GM06990 (cell line): Measurements from ENCODE around the gene SLC23A2.
A peak's percentile ranks its signal among the peaks of the same experiment; 100 is the strongest.
"Not testable (repeated sequence)": the region's sequence is repeated elsewhere in the genome, so short reads cannot be mapped to it uniquely, and the experiment has no call there.

ENCODE experiments used
- DNase-seq: peaks from one replicate; pipeline ENCODE4 v3.0.0-alpha.2; 2011; ENCODE audit not compliant: insufficient read length; ENCODE audit errors: extremely low read depth
- H3K27me3 ChIP-seq: replicated peaks from 2 replicates; pipeline ENCODE4 v1.6.0; 2011; ENCODE audit warnings: low read length; ENCODE audit not compliant: control insufficient read depth, insufficient read depth
- H3K36me3 ChIP-seq: 2 replicates; pipeline ENCODE4 v1.5.1; 2011; ENCODE audit warnings: low read length; ENCODE audit not compliant: control insufficient read depth, insufficient read depth
- H3K4me3 ChIP-seq: replicated peaks from 2 replicates; pipeline ENCODE4 v1.5.1; 2011; ENCODE audit warnings: low read depth, mild to moderate bottlenecking, control low read depth, low read length
- CTCF ChIP-seq: IDR thresholded peaks from 2 replicates; pipeline ENCODE4 v1.5.1; 2011; ENCODE audit warnings: low read length, control low read depth, mild to moderate bottlenecking, inconsistent platforms; ENCODE audit not compliant: insufficient read depth, poor library complexity, severe bottlenecking

The SLC23A2 gene

GRCh38 chr20:4978050-4978918, 23.0 kb downstream of the SLC23A2 start:
- Histone ChIP-seq H3K27me3 (no peaks in the 10 kb centered on the region), H3K4me3 (no peak overlapping the region), H3K36me3 (no peaks in the 10 kb centered on the region)
- TF ChIP-seq CTCF, result no peak
- DNase-seq, result no peak

GRCh38 chr20:4976014-4976413, 25.3 kb downstream of the SLC23A2 start:
- H3K36me3 ChIP-seq, DNase-seq: not testable (repeated sequence)

GRCh38 chr20:4973330-4974097, 27.8 kb downstream of the SLC23A2 start:
- Histone ChIP-seq H3K36me3 (no peaks in the 10 kb centered on the region), H3K4me3 (peak overlapping the region; percentile 53), H3K27me3 (no peaks in the 10 kb centered on the region)
- TF ChIP-seq CTCF, result no peak
- peak; percentile 80 for DNase-seq

More at GRCh38 chr20:4976014-4976413, 25.3 kb downstream of the SLC23A2 start:
- H3K4me3 ChIP-seq, H3K27me3 ChIP-seq: not testable (repeated sequence)

GRCh38 chr20:4972506-4973251, 28.6 kb downstream of the SLC23A2 start:
- Histone ChIP-seq H3K4me3 (peak overlapping the region; percentile 53), H3K27me3 (no peaks in the 10 kb centered on the region), H3K36me3 (no peaks in the 10 kb centered on the region; the same call in 1 of the 2 replicates)
- no peak for TF ChIP-seq CTCF
- DNase-seq, result no peak

GRCh38 chr20:4971064-4971463, 30.2 kb downstream of the SLC23A2 start:
- Histone ChIP-seq H3K27me3 (no peaks in the 10 kb centered on the region), H3K36me3 (no peaks in the 10 kb centered on the region; the same call in 1 of the 2 replicates), H3K4me3 (no peak overlapping the region)
- no peak for TF ChIP-seq CTCF
- DNase-seq, result no peak
